HG03432 (cell line): Measurements from ENCODE around the gene TMEM130.

Experiments used
- ATAC-seq: cut with Tn5 transposase; IDR thresholded peaks from one replicate; pipeline ENCODE4 v1.9.1; 2021; ENCODE audit warnings: mild to moderate bottlenecking, moderate library complexity; ENCODE audit not compliant: unreplicated experiment

Gene TMEM130

DNA sequence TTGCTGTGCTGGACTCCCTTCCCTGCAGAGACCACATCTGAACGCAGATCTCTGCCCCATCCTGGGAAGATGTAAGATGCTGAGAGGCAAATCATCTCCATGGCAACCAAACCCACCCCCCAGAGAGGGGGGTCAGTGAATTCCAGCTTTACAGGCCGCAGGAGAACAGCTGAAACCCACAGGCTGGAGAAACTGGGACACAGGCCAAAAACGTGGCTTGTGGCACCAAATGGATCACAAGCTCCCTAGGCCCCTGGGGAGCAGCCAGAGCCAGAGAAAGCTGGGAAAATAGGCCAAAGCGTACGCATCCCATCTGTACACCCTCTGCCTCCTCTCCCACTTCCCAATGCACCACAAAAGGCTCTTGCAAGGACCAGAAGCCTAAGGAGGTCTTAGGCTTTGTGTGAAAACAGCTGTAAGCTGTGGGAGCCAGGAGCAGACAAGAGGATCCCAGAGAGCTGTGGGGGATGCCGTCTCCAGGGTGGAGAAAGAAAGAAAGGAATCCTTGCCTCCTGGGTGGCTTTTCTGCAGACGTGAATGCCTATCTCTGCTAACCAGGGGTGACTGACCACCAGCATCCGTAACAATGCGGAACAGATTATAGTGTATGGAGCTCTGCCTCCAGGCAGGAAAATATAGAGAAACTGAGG, 59.5 kb downstream of the TMEM130 start:
- no peak for ATAC-seq

DNA sequence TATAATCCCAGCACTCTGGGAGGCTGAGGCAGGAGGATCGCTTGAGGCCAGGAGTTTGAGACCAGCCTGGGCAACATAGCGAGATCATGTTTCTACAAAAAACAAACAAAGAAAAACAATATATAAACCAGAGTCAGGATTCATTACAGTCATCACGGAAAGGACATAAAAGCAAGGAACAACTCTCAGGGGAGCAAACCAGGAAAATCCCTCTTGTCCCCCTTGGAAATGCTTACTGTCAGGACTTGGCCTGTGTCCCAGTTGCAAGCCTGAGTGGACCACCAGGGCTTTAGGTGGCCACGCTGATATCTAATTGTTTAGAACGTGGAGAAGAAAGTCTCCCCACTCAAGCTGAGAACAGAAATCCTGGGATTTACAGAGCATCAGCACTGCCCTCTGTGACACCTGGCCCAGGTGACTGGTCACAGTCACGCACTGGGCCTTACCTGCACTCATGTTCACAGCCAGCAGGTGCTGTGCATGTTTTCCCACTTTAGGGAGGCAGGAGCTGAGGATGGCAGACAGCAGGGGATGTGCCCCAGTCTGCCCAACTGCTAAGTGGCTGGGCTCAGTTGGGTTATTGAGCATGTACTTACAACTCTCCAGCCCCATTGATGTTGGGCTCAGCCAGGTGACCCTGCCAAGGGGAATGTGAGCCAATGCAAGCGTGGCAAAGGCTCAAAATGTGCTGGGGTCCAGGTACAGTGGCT, 60.9 kb downstream of the TMEM130 start:
- no peak for ATAC-seq

DNA sequence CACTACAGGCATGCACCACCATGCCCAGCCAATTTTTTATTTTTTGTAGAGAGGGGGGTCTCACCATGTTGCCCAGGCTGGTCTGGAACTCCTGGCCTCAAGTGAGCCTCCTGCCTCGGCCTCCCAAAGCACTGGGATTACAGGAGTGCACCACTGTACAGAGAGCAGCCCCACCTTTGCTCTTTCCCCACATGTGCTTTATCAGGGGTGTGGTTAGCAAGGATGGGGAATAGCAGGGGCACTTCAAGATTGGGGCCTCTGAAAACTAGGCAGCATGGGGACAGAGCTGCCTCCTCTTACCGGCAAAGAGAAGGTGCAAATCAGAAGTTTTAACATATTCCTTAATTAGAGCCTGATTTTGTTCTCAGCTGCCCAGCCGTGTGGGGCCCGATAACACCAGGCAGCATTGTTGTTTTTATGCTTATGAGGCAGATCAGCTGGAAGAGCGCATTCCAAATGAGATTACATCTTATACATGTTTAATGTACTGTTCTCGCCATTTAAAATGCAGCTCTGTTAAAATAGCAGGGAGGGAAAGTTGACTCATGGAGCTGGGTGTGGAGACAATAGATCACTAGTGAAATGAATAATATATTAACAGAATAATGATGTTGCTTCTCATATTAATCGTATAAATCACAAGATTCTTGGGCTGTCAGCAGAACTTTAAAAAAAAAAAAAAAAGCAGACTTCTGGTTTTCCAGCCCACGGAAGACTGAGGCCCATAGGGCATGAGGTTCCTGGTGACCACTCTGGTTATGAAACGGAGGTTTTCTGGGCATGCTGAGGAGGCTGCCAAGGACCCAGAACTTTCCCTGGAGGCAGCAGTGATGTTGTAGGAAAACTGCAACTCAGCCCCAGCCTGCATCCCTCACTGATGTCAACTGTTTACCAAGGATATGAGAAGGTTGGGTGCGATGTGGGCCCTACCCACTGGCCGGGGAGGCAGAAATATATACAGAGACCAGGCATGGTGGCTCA, 62.5 kb downstream of the TMEM130 start:
- ATAC-seq: no peak

DNA sequence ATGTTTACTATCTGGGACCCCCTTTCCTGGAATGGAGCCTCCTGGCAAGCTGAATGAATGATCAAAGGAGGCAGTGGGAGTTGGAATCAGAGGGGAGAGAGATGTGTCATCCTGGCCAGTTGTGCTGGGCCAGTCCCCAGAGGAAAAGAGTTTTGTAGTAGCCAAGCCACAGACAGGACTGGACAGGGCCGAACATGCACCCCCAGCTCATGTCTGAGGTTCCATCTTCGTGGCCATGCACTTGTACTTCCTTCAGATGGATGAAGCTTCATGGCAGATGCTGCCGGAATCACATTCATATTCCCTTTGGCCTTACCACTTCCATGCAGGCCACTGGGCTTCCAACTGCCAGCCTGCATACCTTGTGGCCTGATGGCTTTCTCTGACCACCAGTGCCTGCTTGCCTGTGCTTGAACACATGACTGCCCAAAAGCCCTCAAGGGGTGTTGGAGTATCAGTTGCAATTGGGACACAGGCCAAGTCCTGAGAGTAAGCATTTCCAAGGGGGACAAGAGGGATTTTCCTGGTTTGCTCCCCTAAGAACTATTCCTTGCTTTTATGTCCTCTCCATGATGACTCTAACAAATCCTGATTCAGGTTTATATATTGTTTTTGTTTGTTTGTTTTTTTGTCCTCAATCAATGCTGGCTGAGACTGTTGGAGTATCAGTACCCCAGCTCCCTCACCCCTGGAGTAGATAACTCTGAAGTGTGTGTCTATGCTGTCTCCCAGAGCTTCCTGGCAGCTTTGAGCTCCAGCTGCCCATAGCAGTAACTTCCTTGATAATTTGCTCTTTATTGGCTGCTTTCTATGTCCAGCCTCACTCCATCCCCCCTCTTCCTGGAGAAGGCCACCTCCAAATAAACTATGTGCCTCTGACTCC, 63.6 kb downstream of the TMEM130 start:
- no peak for ATAC-seq

DNA sequence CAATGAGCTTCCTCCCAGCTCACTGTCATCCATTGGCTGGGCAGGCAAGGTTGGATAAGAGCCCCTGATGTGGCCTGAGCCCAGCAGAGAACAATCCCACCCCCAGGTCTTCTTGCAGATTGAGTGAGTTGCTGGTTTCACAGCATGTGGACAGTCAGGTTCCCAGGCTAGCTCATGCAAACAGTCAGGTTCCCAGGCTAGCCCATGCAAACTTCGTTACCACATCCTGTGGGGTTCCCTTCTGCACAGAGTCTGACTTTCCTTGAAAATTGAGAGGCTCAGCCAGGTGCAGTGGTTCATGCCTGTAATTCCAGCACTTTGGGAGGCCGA, 67.1 kb downstream of the TMEM130 start:
- peak; percentile 25 for ATAC-seq

DNA sequence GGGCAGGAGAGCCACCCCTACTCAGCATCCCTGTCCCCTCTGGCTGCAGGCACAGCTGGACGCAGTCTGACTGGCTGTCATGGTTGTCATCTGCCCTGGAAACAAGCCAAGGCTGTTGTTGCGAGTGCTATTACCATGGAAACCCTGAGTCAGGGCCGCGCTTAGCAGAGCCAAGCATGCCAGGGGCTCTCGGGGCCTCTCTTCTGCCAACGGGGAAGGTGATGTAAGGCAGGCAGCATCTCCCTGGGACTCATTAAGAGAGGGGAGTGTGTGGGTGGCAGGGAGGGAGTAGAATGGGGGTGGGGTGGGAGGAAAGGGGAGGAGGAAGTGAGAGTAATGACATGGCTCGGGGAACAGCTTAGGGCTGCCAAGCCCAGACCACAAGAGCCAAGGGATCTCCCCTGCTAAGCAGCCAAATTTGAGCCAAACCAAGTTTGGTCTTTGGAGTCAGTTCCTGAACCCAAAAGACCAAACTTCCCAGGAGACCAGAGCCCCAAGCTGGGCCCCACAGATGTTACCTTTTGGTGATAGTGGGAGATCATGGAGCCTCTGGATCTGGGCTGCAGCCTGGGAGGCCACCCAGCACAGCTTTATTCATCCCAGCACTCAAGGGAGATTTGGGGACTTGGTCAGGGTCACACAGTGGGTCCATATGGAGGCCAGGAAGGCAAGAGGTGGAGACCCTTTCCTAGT, 67.6 kb downstream of the TMEM130 start:
- peak; percentile 92 for ATAC-seq

DNA sequence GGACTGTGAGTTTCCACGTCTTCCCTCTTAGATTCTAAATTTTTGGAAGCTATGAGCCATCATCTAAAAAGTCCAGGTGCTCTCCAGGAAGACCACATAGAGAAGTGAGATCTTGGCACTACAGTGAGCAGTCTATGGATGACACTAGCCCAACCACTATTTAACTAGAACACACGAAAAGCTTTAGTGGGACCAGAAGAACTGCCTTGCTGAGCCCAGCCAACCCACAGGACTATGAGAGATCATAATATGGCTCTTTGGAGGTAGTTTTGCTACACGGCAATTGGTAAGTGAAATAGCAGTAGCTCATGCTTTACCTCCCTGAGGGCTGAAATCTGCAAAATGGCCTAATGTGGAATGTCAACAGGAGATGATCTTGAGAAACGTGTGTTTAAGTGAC, 68.8 kb downstream of the TMEM130 start:
- ATAC-seq: no peak

DNA sequence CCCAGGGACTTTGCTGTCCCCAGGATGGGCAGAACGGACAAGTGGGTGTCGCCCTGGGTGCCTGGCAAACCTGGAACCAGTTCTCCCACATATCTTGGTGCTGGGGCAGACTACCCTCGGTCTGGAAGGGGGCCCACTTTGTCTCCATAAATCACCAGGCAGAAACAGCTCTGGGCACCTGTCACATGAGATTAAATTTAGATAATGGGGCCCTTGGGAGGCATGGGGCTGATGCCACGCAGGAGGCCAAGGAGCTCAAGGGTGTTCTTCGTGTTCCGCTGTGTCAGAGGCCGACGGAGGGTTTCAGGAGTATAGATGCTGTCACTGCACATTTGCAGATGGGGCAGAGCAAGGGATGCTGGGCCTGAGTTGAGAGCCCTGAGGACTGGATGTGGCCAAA, 72.7 kb downstream of the TMEM130 start:
- no peak for ATAC-seq
